Endothelial cell of umbilical vein (primary cell): Measurements from ENCODE around the gene OVOL3. TPM values are rescaled to one million over a fixed set of nuclear protein-coding genes. Genes with fewer than 3 reads are reported as not detected.

Experiments
- BruUV-seq: library from RNA; stranded (reverse); fragments of 400-500 nt; replicated peaks from 2 replicates; lab custom pipeline; 2021; lab: Mats Ljungman, UMichigan
- CTCF ChIA-PET: fragments of 300-600, 350-600 bp; sonication (Branson Sonifier 250); formaldehyde crosslinking; loops from one replicate; lab custom pipeline; 2021; ENCODE audit warnings: antibody characterized with exemption, inconsistent platforms; lab: Charles Lee
- POLR2A ChIA-PET: fragments of 300-600, 350-600 bp; sonication (Branson Sonifier 250); formaldehyde crosslinking; loops from one replicate; lab custom pipeline; 2021; ENCODE audit warnings: antibody characterized with exemption, inconsistent platforms; lab: Charles Lee
- DNase-seq: peaks from one replicate; pipeline ENCODE4 v3.0.0-alpha.2; 2011; ENCODE audit warnings: low read depth, low spot score
- FAIRE-seq: peaks from 2 replicates; lab custom pipeline; 2011; peaks lifted over from hg19 to GRCh38; lab: Jason Lieb, UNC
- H2AFZ ChIP-seq: 2 replicates; pipeline ENCODE4 v1.6.0; 2012; ENCODE audit warnings: low read depth, low read length, control low read depth, inconsistent platforms
- H3K27ac ChIP-seq: 2 replicates; pipeline ENCODE4 v1.5.1; 2011; ENCODE audit warnings: low read depth, mild to moderate bottlenecking, control low read depth, low read length, moderate library complexity; ENCODE audit not compliant: insufficient read depth
- H3K27me3 ChIP-seq, 2 experiments: 2 replicates each; pipeline versions ENCODE4 v1.6.0 to v1.6.1; 2011; ENCODE audit warnings: low read length in 2 of 2, mixed read lengths in 1 of 2; ENCODE audit not compliant: control insufficient read depth in 2 of 2, insufficient read depth in 2 of 2
- H3K36me3 ChIP-seq, 2 experiments: 2 replicates in 1 of 2; 3 replicates in 1 of 2; pipeline ENCODE4 v1.5.1; 2011; ENCODE audit warnings: low read length in 2 of 2, mild to moderate bottlenecking in 1 of 2, moderate library complexity in 1 of 2; ENCODE audit not compliant: control insufficient read depth in 2 of 2, insufficient read depth in 2 of 2; ENCODE audit errors: extremely low read depth in 1 of 2
- H3K4me1 ChIP-seq: 3 replicates; pipeline ENCODE4 v1.5.1; 2011; ENCODE audit warnings: mild to moderate bottlenecking, low read length; ENCODE audit not compliant: control insufficient read depth, insufficient read depth; ENCODE audit errors: extremely low read depth
- H3K4me2 ChIP-seq: 2 replicates; pipeline ENCODE4 v1.6.1; 2011; ENCODE audit warnings: low read length, control low read depth, mixed read lengths; ENCODE audit not compliant: insufficient read depth
- H3K4me3 ChIP-seq, 3 experiments: fragments of 200-600 bp in 1 of 3; sonication (generic), shearing (Covaris generic) in 1 of 3; replicated peaks in 1 of 3; 2 replicates each; pipeline ENCODE4 v1.5.1; 2011 to 2016; ENCODE audit warnings: control low read depth in 3 of 3, low read length in 3 of 3, mild to moderate bottlenecking in 2 of 3, inconsistent platforms in 1 of 3, low read depth in 1 of 3, moderate library complexity in 1 of 3; ENCODE audit not compliant: insufficient read depth in 1 of 3
- H3K79me2 ChIP-seq: 2 replicates; pipeline ENCODE4 v1.6.0; 2012; ENCODE audit warnings: low read length, inconsistent platforms; ENCODE audit not compliant: control insufficient read depth, insufficient read depth
- H3K9ac ChIP-seq: replicated peaks from 2 replicates; pipeline ENCODE3; 2011; ENCODE audit warnings: low read length, control low read depth; ENCODE audit not compliant: insufficient read depth; ENCODE audit errors: extremely low read depth
- H3K9me1 ChIP-seq: replicated peaks from 3 replicates; pipeline ENCODE4 v1.6.0; 2011; ENCODE audit warnings: mild to moderate bottlenecking, low read length; ENCODE audit not compliant: control insufficient read depth, insufficient read depth; ENCODE audit errors: extremely low read depth
- H3K9me3 ChIP-seq: replicated peaks from 2 replicates; pipeline ENCODE4 v1.5.1; 2012; ENCODE audit warnings: low read length, inconsistent platforms; ENCODE audit not compliant: control insufficient read depth, insufficient read depth
- H4K20me1 ChIP-seq: replicated peaks from 2 replicates; pipeline ENCODE3; 2011; ENCODE audit warnings: mild to moderate bottlenecking, low read length; ENCODE audit not compliant: control insufficient read depth, insufficient read depth; ENCODE audit errors: extremely low read depth
- EZH2 ChIP-seq: IDR thresholded peaks from 2 replicates; pipeline ENCODE4 v1.6.1; 2012; ENCODE audit warnings: borderline replicate concordance, low read depth, mild to moderate bottlenecking, moderate library complexity, low read length, inconsistent platforms; ENCODE audit not compliant: severe bottlenecking
- FOS ChIP-seq: IDR thresholded peaks from 2 replicates; pipeline ENCODE4 v1.6.1; 2011; ENCODE audit warnings: mild to moderate bottlenecking, low read length, moderate library complexity, borderline replicate concordance; ENCODE audit not compliant: insufficient read depth
- GATA2 ChIP-seq: IDR thresholded peaks from 2 replicates; pipeline ENCODE4 v1.7.0; 2011; ENCODE audit warnings: low read depth, mild to moderate bottlenecking, moderate library complexity, mixed read lengths, low read length; ENCODE audit not compliant: insufficient read length, insufficient read depth
- JUN ChIP-seq: IDR thresholded peaks from 2 replicates; pipeline ENCODE4 v1.6.1; 2011; ENCODE audit warnings: borderline replicate concordance, low read depth; ENCODE audit not compliant: insufficient read length, insufficient read depth
- MYC ChIP-seq: IDR thresholded peaks from one replicate; pipeline ENCODE4 v1.6.1; 2011; ENCODE audit warnings: mild to moderate bottlenecking, low read depth, low read length
- POLR2A ChIP-seq: IDR thresholded peaks from 2 replicates; pipeline ENCODE4 v1.6.1; 2012; ENCODE audit warnings: low read depth, mild to moderate bottlenecking, control low read depth, low read length
- POLR2AphosphoS5 ChIP-seq: IDR thresholded peaks from 2 replicates; pipeline ENCODE4 v1.6.1; 2012; ENCODE audit warnings: low read depth, mild to moderate bottlenecking, control low read depth, low read length, moderate library complexity; ENCODE audit not compliant: insufficient read depth
- dilution Hi-C: fragments of 300-500 bp; cut with MboI; formaldehyde crosslinking; loops from one replicate; pipeline ENCODE4 v1.15.0; 2019; ENCODE audit warnings: low sequenced_read_pairs; ENCODE audit not compliant: extremely low pct_ligation_motif_present
- intact Hi-C: fragments of 100-400 bp; cut with micrococcal nuclease; formaldehyde crosslinking; loops from one replicate; pipeline ENCODE4 v1.10.0; 2022
- polyA plus RNA-seq, 4 experiments: library from polyadenylated mRNA; depleted of rRNA in 3 of 4; stranded (reverse) in 3 of 4; unstranded in 1 of 4; fragments of >200 nt; gene quantifications; 2 replicates each; pipeline versions ENCODE4 v1.2.1 to v1.2.3, GENCODE V29; 2011 to 2012; ENCODE audit warnings: missing spikeins in 1 of 4
- total RNA-seq: library from RNA; stranded (reverse); gene quantifications from 2 replicates; pipeline ENCODE4 v1.2.3, GENCODE V29; 2021
- TF ChIP-seq, protein P1 (sequence below), 2 donors: IDR thresholded peaks; 1 replicate in 1 of 2; 2 replicates in 1 of 2; pipeline ENCODE4 v1.5.1; 2011; ENCODE audit warnings: low read length in 2 of 2, mild to moderate bottlenecking in 2 of 2, moderate library complexity in 2 of 2, control low read depth in 1 of 2, inconsistent platforms in 1 of 2, low read depth in 1 of 2; ENCODE audit not compliant: insufficient read depth in 1 of 2; ENCODE audit errors: extremely low read depth in 1 of 2
- TF ChIP-seq, protein P2 (sequence below): IDR thresholded peaks from 2 replicates; pipeline ENCODE4 v1.6.1; 2011; ENCODE audit not compliant: insufficient read depth, insufficient read length

Gene OVOL3
- total and polyA plus RNA-seq, 2 donors (not counting 3 experiments of a cell fraction or from before 2014, with no cell fraction given) = not detected

DNA sequence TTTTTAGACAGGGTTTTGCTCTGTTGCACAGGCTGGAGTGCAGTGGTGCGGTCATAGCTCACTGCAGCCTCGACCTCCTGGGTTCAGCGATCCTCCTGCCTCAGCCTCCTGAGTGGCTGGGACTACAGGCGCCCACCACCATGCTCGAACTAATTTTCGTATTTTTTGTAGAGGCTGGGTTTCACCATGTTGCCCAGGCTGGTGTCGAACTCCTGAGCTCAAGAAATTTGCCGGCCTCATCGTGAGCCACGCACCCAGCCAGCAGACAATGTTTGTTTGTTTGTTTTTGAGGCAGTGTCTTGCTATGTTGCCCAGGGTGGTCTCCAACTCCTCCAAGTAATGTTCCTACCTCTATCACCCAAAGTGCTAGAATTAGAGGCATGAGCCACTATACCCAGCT lies 42.2 kb downstream of the OVOL3 start:
- POLR2A ChIA-PET = no interaction called here
- no peak overlapping the region for H3K4me2 ChIP-seq
- H3K27ac ChIP-seq = no peak overlapping the region

More for the DNA sequence above, 42.2 kb downstream of the OVOL3 start:
- TF ChIP-seq EZH2 = no peak
- TF ChIP-seq MYC = no peak
- no peak for TF ChIP-seq FOS
- TF ChIP-seq, protein P1, sequence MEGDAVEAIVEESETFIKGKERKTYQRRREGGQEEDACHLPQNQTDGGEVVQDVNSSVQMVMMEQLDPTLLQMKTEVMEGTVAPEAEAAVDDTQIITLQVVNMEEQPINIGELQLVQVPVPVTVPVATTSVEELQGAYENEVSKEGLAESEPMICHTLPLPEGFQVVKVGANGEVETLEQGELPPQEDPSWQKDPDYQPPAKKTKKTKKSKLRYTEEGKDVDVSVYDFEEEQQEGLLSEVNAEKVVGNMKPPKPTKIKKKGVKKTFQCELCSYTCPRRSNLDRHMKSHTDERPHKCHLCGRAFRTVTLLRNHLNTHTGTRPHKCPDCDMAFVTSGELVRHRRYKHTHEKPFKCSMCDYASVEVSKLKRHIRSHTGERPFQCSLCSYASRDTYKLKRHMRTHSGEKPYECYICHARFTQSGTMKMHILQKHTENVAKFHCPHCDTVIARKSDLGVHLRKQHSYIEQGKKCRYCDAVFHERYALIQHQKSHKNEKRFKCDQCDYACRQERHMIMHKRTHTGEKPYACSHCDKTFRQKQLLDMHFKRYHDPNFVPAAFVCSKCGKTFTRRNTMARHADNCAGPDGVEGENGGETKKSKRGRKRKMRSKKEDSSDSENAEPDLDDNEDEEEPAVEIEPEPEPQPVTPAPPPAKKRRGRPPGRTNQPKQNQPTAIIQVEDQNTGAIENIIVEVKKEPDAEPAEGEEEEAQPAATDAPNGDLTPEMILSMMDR (IDR thresholded peaks at IDR 0.05; ENCODE audit: extremely low read depth in 1 of 2, insufficient read depth in 1 of 2, low read depth in 1 of 2, low read length in 2 of 2) = no peak
- TF ChIP-seq POLR2AphosphoS5 = no peak
- TF ChIP-seq GATA2 = no peak
- no peak for TF ChIP-seq POLR2A
- no peak for TF ChIP-seq JUN
- TF ChIP-seq, protein P2, sequence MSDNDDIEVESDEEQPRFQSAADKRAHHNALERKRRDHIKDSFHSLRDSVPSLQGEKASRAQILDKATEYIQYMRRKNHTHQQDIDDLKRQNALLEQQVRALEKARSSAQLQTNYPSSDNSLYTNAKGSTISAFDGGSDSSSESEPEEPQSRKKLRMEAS = no peak
- FAIRE-seq (peak; percentile 35), DNase-seq (no peak)
- H3K79me2 ChIP-seq = no peaks in the 10 kb centered on the region
- dilution Hi-C loops (no loop called here), intact Hi-C loops (no loop called here)
- CTCF ChIA-PET = interaction anchor here (0.8 to 3.4 kb wide), 5 partner anchors 10 to 93 kb away, joined by 3 to 23 read pairs (median 11); no protein-coding TSS in a partner anchor
- H3K9me3 ChIP-seq = no peaks in the 10 kb centered on the region
- BruUV-seq = no TSS peak
- H3K4me1 ChIP-seq = peaks cover 13% of the 10 kb centered on the region
- H3K36me3 ChIP-seq = peaks cover 5 to 17% of the 10 kb centered on the region in 2 experiments
- no peaks in the 10 kb centered on the region for H4K20me1 ChIP-seq
- H3K9me1 ChIP-seq = no peaks in the 10 kb centered on the region
- H2AFZ ChIP-seq = no peak overlapping the region
- H3K9ac ChIP-seq = no peak overlapping the region
- H3K27me3 ChIP-seq = no peaks in the 10 kb centered on the region
- no peak overlapping the region for H3K4me3 ChIP-seq
